Endodermal cell (in vitro differentiated cells): Measurements from ENCODE around the gene USP31. TPM values are rescaled to one million over a fixed set of nuclear protein-coding genes. Genes with fewer than 3 reads are reported as not detected.

ENCODE experiments used
- DNase-seq: peaks from one replicate; pipeline ENCODE4 v3.0.0-alpha.2; 2017
- H3K27ac ChIP-seq: 2 replicates; pipeline ENCODE4 v1.5.1; 2013; ENCODE audit warnings: mild to moderate bottlenecking, low read depth, low read length, moderate library complexity
- H3K27me3 ChIP-seq: 2 replicates; pipeline ENCODE4 v1.6.1; 2013; ENCODE audit warnings: mild to moderate bottlenecking, low read length, moderate library complexity; ENCODE audit not compliant: insufficient read depth, control insufficient read depth, poor library complexity, severe bottlenecking
- H3K36me3 ChIP-seq: 2 replicates; pipeline ENCODE4 v1.7.0; 2013; ENCODE audit warnings: mild to moderate bottlenecking, low read length, moderate library complexity; ENCODE audit not compliant: control insufficient read depth, insufficient read depth
- H3K4me1 ChIP-seq: one replicate; pipeline ENCODE4 v1.7.0; 2013; ENCODE audit warnings: low read length; ENCODE audit not compliant: control insufficient read depth, insufficient read depth
- H3K4me3 ChIP-seq: 2 replicates; pipeline ENCODE4 v1.5.1; 2013; ENCODE audit warnings: mild to moderate bottlenecking, low read length, moderate library complexity
- H3K9ac ChIP-seq: 2 replicates; pipeline ENCODE4 v1.6.1; 2013; ENCODE audit warnings: mild to moderate bottlenecking, low read length, moderate library complexity; ENCODE audit not compliant: poor library complexity, severe bottlenecking; ENCODE audit errors: extremely low read depth
- H3K9me3 ChIP-seq: 2 replicates; pipeline ENCODE4 v1.6.1; 2013; ENCODE audit warnings: mild to moderate bottlenecking, low read length, moderate library complexity; ENCODE audit not compliant: control insufficient read depth
- H3K27ac Mint-ChIP-seq: 2 replicates; pipeline ENCODE4 v1.8.0; 2020; ENCODE audit warnings: mixed read lengths
- H3K27me3 Mint-ChIP-seq: 2 replicates; pipeline ENCODE4 v1.8.0; 2021; ENCODE audit warnings: mild to moderate bottlenecking, mixed read lengths; ENCODE audit not compliant: insufficient read depth
- H3K36me3 Mint-ChIP-seq: 2 replicates; pipeline ENCODE4 v1.8.0; 2020; ENCODE audit warnings: low read depth, mixed read lengths
- H3K4me1 Mint-ChIP-seq: 2 replicates; pipeline ENCODE4 v1.8.0; 2020; ENCODE audit warnings: mixed read lengths
- H3K4me3 Mint-ChIP-seq: 2 replicates; pipeline ENCODE4 v1.8.0; 2020; ENCODE audit warnings: mild to moderate bottlenecking, moderate library complexity, mixed read lengths
- H3K9me3 Mint-ChIP-seq: 2 replicates; pipeline ENCODE4 v1.8.0; 2020; ENCODE audit warnings: mild to moderate bottlenecking, mixed read lengths
- CTCF ChIP-seq: fragments of 200-600 bp; sonication (generic); conservative IDR thresholded peaks from 2 replicates; pipeline ENCODE4 v1.5.0; 2021; ENCODE audit warnings: antibody characterized with exemption, mild to moderate bottlenecking
- WGBS, 2 experiments: methylation state at CpG; one replicate each; pipeline versions ENCODE4 v1.1.5 to v1.1.7; 2013; ENCODE audit warnings: missing lambda C conversion rate in 2 of 2, mixed read lengths in 1 of 2; ENCODE audit not compliant: insufficient coverage in 1 of 2, insufficient read length in 1 of 2; 5-methylcytosine and 5-hydroxymethylcytosine counted together
- total RNA-seq, 2 donors: library from RNA; stranded (reverse); fragmentation: NEBNext Ultra II Directional in 1 of 2; extraction: Animal tissue kit (Norgen Biotek cat#: 25700) in 1 of 2; gene quantifications; 2 replicates in 1 of 2; 3 replicates in 1 of 2; pipeline ENCODE4 v1.2.1, GENCODE V29; 2021

The USP31 gene
- total RNA-seq, 2 donors from 2014 or later = 19.9 to 22.1 TPM

- Mint-ChIP-seq H3K36me3 (no peaks in the 10 kb centered on the region), H3K4me1 (no peaks in the 10 kb centered on the region), H3K4me3 (no peak overlapping the region), H3K27ac (no peak overlapping the region), H3K9me3 (peaks cover 16% of the 10 kb centered on the region), H3K27me3 (peaks cover 21% of the 10 kb centered on the region)
- Histone ChIP-seq H3K9ac (no peak overlapping the region), H3K36me3 (no peaks in the 10 kb centered on the region), H3K4me1 (no peaks in the 10 kb centered on the region), H3K4me3 (no peak overlapping the region), H3K9me3 (no peaks in the 10 kb centered on the region), H3K27ac (no peak overlapping the region), H3K27me3 (peaks cover 11% of the 10 kb centered on the region)
- peak; percentile 64 for DNase-seq
- WGBS, 2 experiments = 37 to 42% methylated on average over 7 of the region's 7 CpGs
- TF ChIP-seq CTCF = peak; percentile 72
These were observed 6.3 kb upstream of the USP31 start for GRCh38 chr16:23155445-23156049.

- no peak for TF ChIP-seq CTCF
- Histone ChIP-seq H3K4me3 (no peak overlapping the region), H3K36me3 (no peaks in the 10 kb centered on the region), H3K27ac (no peak overlapping the region), H3K27me3 (peaks cover 18% of the 10 kb centered on the region), H3K9ac (no peak overlapping the region), H3K4me1 (no peaks in the 10 kb centered on the region), H3K9me3 (no peaks in the 10 kb centered on the region)
- H3K27me3 Mint-ChIP-seq = peaks cover 28% of the 10 kb centered on the region
- no peak for DNase-seq
- 92 to 100% methylated on average over 6 to 12 of the region's 12 CpGs for WGBS, 2 experiments
- H3K27ac Mint-ChIP-seq = no peak overlapping the region
- H3K9me3 Mint-ChIP-seq = no peaks in the 10 kb centered on the region
- no peaks in the 10 kb centered on the region for H3K36me3 Mint-ChIP-seq
- H3K4me1 Mint-ChIP-seq = peaks cover 7% of the 10 kb centered on the region
- H3K4me3 Mint-ChIP-seq = no peak overlapping the region
These were observed 3.3 kb upstream of the USP31 start for GRCh38 chr16:23152386-23153178.

DNA sequence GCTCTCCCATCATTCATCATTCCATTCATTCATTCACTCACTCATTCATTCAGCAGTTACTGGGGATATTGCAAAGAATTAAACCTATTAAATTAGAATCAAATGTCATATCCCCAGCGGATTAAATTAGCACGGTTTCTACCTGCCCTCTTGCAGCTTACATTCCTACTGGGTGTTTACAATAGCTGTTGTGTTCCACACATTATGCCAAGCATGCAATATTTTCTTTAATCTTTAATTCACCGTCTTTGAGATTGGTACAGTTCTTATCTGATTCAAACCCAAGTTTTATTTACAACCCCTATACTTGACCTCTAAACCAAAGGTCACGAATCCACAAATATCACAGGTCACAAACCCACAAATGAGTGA lies 727 bp upstream of the USP31 start:
- no peak for TF ChIP-seq CTCF
- DNase-seq = no peak
- WGBS, 2 experiments = 70 to 75% methylated on average over 3 to 4 of the region's 4 CpGs
- H3K27ac ChIP-seq = no peak overlapping the region
- H3K4me1 ChIP-seq = peaks cover 8% of the 10 kb centered on the region
- peak overlapping the region; percentile 90 for H3K4me3 ChIP-seq
- Mint-ChIP-seq H3K27me3 (peaks cover 24% of the 10 kb centered on the region), H3K4me3 (peak overlapping the region; percentile 77), H3K9me3 (no peaks in the 10 kb centered on the region), H3K36me3 (no peaks in the 10 kb centered on the region), H3K27ac (no peak overlapping the region), H3K4me1 (peaks cover 30% of the 10 kb centered on the region)
- peaks cover 18% of the 10 kb centered on the region for H3K27me3 ChIP-seq
- no peaks in the 10 kb centered on the region for H3K36me3 ChIP-seq
- no peaks in the 10 kb centered on the region for H3K9me3 ChIP-seq
- no peak overlapping the region for H3K9ac ChIP-seq
